ENCODE results near the gene DCAKD.

Gene DCAKD

GRCh38 chr17:44998646-44999045, 52.8 kb downstream of the DCAKD start:
- no peak for DNase-seq

DNA sequence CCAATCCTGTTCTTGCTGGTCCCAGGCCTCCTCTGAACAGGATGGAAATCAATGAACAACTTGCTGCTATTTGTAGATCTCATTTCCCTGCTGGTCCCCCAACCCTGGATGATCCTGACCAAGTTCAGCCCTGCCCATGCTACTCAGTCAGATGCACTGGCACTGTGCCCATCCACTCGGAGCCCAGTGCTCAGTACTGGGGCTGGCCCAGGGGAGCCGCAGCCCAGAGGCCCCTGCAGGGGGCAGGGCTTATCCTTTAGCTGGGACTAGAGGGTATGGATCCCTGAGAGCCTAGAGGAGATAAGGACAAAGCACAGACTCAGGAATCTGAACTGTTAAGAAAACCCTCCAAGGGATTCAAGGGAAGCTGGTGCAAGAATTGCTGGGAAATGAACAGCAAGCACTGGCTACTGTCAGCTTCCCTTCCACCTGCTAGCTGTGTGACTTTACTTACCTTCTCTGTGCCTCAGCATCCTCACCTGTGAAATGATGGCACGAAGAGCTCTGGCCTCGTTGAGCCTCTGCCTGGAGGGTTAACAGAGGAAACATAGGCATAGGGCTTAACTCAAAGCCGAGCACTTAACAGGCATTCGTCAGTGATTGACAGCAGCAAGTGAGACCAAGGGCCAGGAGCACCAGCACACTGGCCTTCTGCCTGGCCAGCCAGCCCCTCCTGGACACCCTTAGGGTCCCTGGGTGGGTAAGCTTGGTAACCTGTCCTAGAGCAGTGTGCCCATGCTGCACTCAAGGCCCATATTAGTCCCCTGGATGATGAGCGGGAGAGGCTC, 53.5 kb downstream of the DCAKD start:
- DNase-seq: no peak

GRCh38 chr17:44996304-44996703, 55.1 kb downstream of the DCAKD start:
- DNase-seq: no peak

DNA sequence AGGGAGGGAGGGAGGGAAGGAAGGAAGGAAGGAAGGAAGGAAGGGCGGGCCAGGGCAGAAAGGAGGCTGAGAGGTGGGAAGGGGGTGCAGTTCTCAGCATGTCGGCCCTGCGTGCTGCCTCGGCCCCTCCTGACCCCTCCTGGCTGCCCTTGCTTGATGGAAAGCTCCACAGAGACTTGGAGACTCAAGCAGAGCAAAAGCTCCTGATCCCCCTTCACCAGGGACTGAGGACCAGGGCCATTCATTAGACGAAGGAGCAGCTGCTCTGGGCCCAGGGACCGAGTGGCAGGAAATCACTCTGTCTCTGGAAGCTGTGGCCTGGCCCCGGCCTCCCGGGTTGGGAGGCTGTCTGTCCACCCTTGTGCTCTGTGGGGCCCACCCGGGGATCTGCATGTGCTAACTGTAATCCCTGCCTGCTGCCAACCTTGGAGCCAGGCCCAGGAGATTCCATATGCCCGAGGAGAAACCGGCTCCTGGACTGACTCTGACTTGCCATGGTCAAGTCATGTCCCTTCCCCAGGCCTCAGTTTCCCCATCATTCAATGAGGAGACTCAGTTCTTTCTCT, 55.9 kb downstream of the DCAKD start:
- no peak for DNase-seq

GRCh38 chr17:44992242-44992939, 59.0 kb downstream of the DCAKD start:
- DNase-seq: no peak

- no peak for DNase-seq
Observed at GRCh38 chr17:44990994-44991393, 60.4 kb downstream of the DCAKD start.

DNA sequence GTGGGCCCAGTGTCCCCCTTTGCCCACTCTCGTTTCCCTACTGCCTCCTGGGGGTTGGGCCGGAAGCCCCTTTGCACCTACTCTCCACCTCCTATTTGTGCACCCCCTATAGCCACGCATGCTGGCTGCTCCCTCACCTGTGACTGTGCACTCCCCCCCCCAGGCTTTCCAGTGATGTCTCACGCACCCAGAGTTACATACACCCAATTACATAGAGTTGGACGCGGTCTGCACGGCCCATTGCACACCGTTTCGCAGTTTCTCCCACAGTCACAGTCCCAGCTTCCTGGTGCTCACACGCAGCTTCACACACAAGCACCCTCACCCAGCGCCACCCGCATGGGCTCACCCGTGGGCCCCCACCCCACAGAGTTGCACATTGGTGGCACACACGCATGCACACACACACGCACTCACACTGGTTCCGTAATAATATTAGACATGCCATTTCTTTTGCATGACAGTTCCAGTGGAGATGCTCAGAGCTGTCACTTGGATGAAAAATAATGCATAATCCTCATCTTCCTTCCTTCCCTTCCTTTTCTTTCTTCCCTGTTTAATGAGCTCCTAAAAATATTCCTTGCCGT, 61.8 kb downstream of the DCAKD start:
- DNase-seq: no peak

GRCh38 chr17:44988044-44988942, 63.1 kb downstream of the DCAKD start:
- no peak for DNase-seq

GRCh38 chr17:44983563-44983962, 67.9 kb downstream of the DCAKD start:
- no peak for DNase-seq

GRCh38 chr17:44982113-44982702, 69.2 kb downstream of the DCAKD start:
- no peak for DNase-seq

GRCh38 chr17:44981221-44981968, 70.0 kb downstream of the DCAKD start:
- DNase-seq: no peak

- DNase-seq: no peak
Observed at GRCh38 chr17:44979426-44979995, 71.9 kb downstream of the DCAKD start.

GRCh38 chr17:44978807-44979206, 72.6 kb downstream of the DCAKD start:
- DNase-seq: no peak

DNA sequence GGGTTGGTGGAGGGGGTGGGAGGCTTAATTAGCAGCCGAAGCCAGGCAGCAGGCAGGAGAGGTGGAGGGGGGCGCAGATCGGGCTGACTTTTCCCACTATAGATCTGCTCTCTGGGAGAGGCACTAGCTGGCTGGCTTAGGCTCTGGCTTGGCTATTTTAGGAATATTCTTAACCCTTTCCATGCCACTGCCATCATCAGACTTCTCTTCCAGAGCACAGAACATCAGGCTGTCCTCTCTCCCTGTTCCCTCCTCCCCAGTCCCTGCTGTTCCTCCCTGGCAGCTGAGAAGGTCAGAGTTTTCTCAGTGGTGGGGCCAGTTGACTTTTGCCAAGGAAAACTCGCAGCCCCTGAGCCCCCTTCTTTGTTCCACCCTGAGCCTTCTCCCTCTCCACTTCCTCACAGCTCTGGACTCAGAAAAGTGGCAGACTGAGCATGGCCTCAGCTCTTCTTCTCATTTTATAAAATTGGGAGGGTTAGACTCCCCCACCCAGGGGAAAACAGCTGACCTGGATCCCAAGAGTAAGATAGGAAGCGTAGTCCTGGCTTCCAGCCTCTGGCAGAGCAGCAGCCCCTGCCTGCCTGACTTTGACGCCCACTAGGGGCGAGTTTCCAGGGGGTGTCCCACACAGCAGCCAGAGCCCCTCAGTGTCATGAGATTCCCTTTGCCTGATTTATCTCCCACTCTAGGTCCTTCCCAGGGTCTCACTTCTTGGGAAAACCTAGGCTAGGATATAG, 73.5 kb downstream of the DCAKD start:
- DNase-seq: no peak

DNA sequence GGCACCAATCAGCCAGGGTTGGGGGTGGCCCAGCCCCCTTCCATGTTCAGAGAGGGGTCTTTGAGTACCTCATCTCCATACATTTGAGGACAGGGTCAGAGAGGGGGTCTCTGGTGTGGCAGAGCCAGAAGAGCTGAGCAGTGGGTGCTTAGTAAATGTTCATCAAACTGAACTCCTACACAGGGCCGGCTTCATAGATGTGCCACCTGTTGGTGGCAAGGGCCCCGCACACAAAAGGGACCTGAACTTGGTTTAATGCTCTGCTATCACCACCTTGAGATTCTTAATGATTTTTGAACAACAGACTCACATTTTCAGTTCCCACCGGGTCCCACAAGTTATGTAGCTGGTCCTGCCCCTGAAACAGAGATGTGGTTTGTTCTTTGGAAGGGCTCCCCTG, 74.4 kb downstream of the DCAKD start:
- DNase-seq: no peak

GRCh38 chr17:44976206-44976605, 75.2 kb downstream of the DCAKD start:
- no peak for DNase-seq

Measured in Kasumi-1 (cell line).